GM12801 (cell line): ENCODE results near the gene C1orf21.

Experiments
- TF ChIP-seq, protein P1 (sequence below): IDR thresholded peaks from one replicate; pipeline ENCODE4 v1.5.1; 2011; ENCODE audit warnings: control low read depth; ENCODE audit not compliant: insufficient read length; ENCODE audit errors: extremely low read depth

Gene C1orf21

DNA sequence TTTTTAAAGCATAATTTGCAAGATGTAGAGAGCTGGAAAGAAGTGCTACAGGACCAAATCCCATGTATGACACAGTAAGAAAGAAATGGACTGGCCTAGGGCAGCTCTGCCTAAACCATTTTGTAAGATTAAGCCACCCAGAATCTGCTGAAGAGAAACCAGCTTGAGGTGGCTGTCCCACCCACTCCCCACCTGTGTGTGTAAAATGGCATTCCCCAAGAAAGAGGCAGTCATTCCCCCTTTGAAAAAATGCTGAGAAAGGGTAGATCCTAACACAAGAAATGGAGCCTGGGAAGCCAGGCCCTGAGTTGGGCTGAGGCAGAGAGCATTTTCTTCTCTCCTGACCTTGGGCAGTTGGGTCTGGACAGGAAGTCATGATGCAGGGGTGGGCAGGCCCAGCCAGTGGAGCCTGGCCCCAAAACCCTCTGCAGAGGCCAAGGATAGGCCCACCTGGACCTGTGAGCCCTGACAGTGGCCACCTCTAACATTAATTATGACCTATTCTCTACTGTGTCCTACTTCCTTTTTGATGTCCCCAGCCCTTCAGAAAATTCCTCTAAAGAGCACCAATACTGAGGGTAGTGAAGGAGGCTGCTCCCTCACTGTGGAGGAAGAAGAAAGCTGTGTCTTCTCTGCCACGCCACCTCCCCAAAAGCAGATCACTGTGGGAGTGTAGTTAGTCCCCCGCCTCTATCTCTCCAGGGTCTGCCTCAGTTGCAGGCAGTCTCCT lies 273.8 kb downstream of the C1orf21 start:
- TF ChIP-seq, protein P1, sequence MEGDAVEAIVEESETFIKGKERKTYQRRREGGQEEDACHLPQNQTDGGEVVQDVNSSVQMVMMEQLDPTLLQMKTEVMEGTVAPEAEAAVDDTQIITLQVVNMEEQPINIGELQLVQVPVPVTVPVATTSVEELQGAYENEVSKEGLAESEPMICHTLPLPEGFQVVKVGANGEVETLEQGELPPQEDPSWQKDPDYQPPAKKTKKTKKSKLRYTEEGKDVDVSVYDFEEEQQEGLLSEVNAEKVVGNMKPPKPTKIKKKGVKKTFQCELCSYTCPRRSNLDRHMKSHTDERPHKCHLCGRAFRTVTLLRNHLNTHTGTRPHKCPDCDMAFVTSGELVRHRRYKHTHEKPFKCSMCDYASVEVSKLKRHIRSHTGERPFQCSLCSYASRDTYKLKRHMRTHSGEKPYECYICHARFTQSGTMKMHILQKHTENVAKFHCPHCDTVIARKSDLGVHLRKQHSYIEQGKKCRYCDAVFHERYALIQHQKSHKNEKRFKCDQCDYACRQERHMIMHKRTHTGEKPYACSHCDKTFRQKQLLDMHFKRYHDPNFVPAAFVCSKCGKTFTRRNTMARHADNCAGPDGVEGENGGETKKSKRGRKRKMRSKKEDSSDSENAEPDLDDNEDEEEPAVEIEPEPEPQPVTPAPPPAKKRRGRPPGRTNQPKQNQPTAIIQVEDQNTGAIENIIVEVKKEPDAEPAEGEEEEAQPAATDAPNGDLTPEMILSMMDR: no peak

DNA sequence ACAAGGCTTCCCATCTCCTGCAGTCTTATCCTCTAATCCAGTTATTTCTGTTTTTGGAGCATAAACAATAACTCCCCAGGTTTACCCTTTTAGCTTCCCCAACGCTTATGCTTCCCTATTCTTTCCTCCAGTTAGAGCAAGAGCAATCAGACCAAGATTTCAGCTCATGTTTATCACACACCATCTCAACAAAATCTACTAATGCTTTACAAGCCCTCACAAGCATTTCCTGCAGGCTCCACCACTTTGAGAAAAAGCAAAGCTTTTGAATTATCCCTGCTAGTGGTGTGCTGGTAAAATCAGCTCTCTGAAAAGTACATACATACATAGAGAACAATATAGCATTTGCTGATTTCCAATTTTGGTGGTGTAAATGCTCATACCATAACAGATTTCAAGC lies 275.0 kb downstream of the C1orf21 start:
- TF ChIP-seq, protein P1: no peak

DNA sequence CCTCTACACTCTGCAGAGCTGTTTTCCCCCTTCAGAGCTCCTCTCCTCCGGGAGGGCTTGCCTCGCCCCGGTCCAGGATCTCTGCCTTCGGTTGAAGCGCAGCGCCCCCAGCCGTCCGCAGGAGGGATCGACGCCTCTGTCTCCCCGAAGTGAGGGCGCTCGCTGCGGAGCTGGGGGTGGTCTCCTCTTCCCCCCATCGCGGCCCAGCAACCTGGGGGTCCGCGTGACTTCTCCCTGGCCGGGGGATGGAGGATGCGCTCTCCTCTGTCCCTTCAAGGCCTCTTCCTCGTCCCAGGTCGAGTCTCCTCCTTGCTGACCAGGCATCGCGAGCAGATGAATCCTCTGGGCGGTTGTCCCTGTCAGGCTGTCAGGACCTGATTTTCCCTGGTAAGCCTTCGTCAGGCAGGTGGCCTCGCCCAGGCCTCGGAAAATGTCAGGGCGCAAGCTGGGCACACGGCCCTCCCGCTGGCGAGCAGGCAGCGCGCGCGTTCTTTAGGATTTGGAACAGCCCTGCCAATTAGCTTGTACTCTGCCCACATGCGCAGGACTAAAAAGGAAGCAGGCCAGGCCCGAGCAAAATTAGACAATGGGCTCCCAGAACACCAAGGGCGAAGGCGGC lies 277.3 kb downstream of the C1orf21 start:
- TF ChIP-seq, protein P1: no peak

DNA sequence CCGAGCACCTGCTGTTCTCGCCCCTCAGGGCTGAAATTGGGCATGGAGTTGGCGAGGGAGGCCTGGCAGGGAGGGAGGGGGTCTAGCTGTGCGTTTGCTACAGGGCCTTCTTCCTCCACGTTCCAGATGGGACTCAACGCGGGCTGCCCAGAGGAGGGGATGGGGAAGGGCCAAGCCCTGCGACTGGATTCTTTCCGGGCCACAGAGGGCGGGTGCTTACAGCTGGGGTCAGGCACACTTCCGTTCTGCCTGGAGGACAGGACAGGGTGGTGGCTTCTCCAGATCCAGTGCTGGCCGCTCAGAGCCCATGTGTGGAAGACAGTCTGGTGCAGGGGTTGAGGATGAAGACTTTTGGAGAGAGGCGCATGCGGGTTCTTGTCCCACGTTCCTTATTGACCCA lies 277.8 kb downstream of the C1orf21 start:
- TF ChIP-seq, protein P1: no peak

DNA sequence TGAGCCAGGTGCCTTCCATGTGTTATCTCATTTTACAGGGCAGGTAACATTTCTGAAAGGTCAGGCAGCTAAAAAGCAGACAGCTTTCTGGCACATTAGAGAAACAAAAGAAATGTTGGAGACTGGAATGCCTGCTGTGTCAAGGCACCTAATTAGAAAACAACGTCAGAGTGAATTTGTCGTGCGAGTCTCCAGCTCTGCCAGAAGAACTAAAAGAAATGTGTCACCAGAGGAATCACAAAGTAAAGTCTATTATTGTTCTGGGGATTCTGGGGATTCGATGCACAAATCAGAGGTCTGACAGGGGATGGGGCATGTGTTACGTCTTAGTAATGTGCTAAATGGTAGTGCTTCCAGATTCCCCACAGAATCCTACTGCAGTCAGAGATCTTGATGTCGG lies 278.5 kb downstream of the C1orf21 start:
- TF ChIP-seq, protein P1: no peak

DNA sequence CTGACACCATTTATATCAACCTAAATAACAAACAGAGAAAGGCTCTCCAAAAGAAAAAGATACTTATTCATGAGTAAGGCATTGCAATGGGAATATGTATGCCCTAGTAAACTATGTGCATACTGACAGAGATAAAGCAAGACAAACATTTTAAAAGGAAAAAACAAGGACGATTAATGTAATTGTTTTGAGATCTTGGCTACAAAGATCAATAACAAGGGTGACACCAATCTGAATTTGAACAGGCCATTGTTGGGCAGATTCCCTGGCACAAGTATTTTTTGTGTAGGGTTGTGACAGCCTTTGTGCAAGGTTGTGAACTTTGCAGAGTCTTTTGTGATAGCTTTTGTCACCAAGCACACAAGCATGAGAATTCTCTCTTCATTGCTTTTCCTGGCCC lies 282.6 kb downstream of the C1orf21 start:
- TF ChIP-seq, protein P1: no peak

DNA sequence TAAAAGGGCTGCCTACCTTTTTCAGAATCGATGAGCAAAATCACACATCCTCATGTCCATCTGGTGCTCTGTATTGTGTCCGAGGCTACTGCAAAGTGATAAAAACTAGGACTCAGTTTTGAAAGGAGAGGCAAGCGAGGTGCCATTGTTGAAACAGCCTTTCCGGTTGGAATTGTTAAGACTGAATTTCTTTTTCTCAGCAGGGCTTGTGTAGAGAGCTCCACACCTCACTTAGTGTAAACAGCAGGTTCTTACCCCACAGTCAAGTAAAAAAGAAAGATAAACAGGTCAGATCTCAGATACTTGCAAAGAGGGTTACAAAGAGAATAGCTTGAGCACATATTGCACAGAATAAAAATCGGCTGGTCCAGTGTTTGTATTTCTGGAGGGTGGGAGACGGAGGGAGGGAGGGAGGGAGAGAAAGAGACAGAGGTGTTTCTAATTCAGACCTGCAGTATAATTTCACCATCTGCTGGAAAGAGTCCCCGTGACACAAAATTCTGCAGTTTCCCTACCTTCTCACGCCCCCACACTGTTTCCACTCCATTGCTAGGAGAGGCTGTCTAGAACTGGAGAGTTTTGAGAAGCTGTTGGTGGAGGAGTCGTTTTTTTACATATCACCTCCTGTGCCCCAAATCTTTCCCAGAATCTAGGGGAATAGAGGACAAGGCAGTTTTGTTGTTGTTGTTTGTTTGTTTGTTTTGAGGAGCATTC lies 285.3 kb downstream of the C1orf21 start:
- TF ChIP-seq, protein P1: no peak
